B cell (primary cell): ENCODE results near the gene ACOX3. TPM values are rescaled to one million over a fixed set of nuclear protein-coding genes. Genes with fewer than 3 reads are reported as not detected.

Source experiments
- ATAC-seq: fragments of 200-7000 bp; cut with Tn5 transposase; one replicate; pipeline ENCODE4 v1.10.0; 2021; ENCODE audit warnings: low read depth, mild to moderate bottlenecking, moderate number of reproducible peaks, moderate library complexity
- CTCF ChIA-PET: fragments of 350-600 bp; sonication (Branson Sonifier 250); formaldehyde crosslinking; loops from one replicate; lab custom pipeline; 2021; ENCODE audit warnings: antibody characterized with exemption, inconsistent platforms; lab: Charles Lee
- POLR2A ChIA-PET: fragments of 350-600 bp; sonication (Branson Sonifier 250); formaldehyde crosslinking; loops from one replicate; lab custom pipeline; 2021; ENCODE audit warnings: antibody characterized with exemption; lab: Charles Lee
- DNase-seq: peaks from one replicate; pipeline ENCODE4 v3.0.0; 2013
- H2AFZ ChIP-seq: 2 replicates; pipeline ENCODE4 v1.6.1; 2012; ENCODE audit warnings: mild to moderate bottlenecking, low read depth, low read length; ENCODE audit not compliant: insufficient read depth, poor library complexity, severe bottlenecking
- H3K27ac ChIP-seq, 2 donors: 1 replicate in 1 of 2; 2 replicates in 1 of 2; pipeline ENCODE4 v1.5.1; 2012 to 2013; ENCODE audit warnings: low read length in 2 of 2, mild to moderate bottlenecking in 2 of 2, moderate library complexity in 1 of 2
- H3K27me3 ChIP-seq, 4 experiments: fragments of 200-600 bp in 1 of 4; sonication (generic) in 1 of 4; replicated peaks in 1 of 4; 1 replicate in 2 of 4; 2 replicates in 2 of 4; pipeline versions ENCODE4 v1.6.1 to v1.7.0; 2013 to 2016; ENCODE audit warnings: low read length in 3 of 4, mild to moderate bottlenecking in 2 of 4, mixed read lengths in 1 of 4, moderate library complexity in 1 of 4; ENCODE audit not compliant: insufficient read depth in 4 of 4, control insufficient read depth in 3 of 4; ENCODE audit errors: control extremely low read depth in 1 of 4
- H3K36me3 ChIP-seq, 2 experiments: replicated peaks in 1 of 2; 1 replicate in 1 of 2; 2 replicates in 1 of 2; pipeline versions ENCODE4 v1.6.1 to v1.7.1; 2013; ENCODE audit warnings: low read length in 1 of 2; ENCODE audit not compliant: insufficient read depth in 2 of 2, control insufficient read depth in 1 of 2; ENCODE audit errors: control extremely low read depth in 1 of 2, extremely low read depth in 1 of 2
- H3K4me1 ChIP-seq, 2 donors: fragments of 200-600 bp in 1 of 2; sonication (generic) in 1 of 2; 1 replicate in 1 of 2; 2 replicates in 1 of 2; pipeline versions ENCODE4 v1.5.1 to v1.6.1; 2013 to 2017; ENCODE audit warnings: low read length in 2 of 2; ENCODE audit not compliant: control insufficient read depth in 2 of 2, insufficient read depth in 2 of 2
- H3K4me2 ChIP-seq: replicated peaks from 2 replicates; pipeline ENCODE3; 2012; ENCODE audit warnings: mild to moderate bottlenecking, low read depth, low read length; ENCODE audit not compliant: poor library complexity, severe bottlenecking
- H3K4me3 ChIP-seq, 5 experiments: fragments of 200-600 bp in 1 of 5; sonication (generic) in 1 of 5; 1 replicate in 3 of 5; 2 replicates in 2 of 5; pipeline versions ENCODE4 v1.5.1 to v1.7.0; 2011 to 2016; ENCODE audit warnings: low read length in 4 of 5, mild to moderate bottlenecking in 4 of 5, low read depth in 2 of 5, control low read depth in 1 of 5, moderate library complexity in 1 of 5; ENCODE audit not compliant: insufficient read depth in 1 of 5; ENCODE audit errors: control extremely low read depth in 1 of 5, extremely low read depth in 1 of 5
- H3K79me2 ChIP-seq: fragments of 200-600 bp; sonication (generic); one replicate; pipeline ENCODE4 v1.6.0; 2016; ENCODE audit warnings: low read length; ENCODE audit not compliant: control insufficient read depth, insufficient read depth
- H3K9ac ChIP-seq: fragments of 200-600 bp; sonication (generic); 2 replicates; pipeline ENCODE4 v1.6.1; 2017; ENCODE audit warnings: mild to moderate bottlenecking, low read length, moderate library complexity
- H3K9me3 ChIP-seq, 3 donors: one replicate each; pipeline versions ENCODE4 v1.6.1 to v1.7.1; 2013; ENCODE audit warnings: low read length in 2 of 3; ENCODE audit not compliant: control insufficient read depth in 2 of 3, insufficient read depth in 1 of 3; ENCODE audit errors: control extremely low read depth in 1 of 3
- H4K20me1 ChIP-seq: 2 replicates; pipeline ENCODE4 v1.6.0; 2012; ENCODE audit warnings: mild to moderate bottlenecking, low read length; ENCODE audit not compliant: insufficient read depth, control insufficient read depth, poor library complexity, severe bottlenecking
- H3K27ac Mint-ChIP-seq: one replicate; pipeline ENCODE4 v1.8.0; 2021; ENCODE audit warnings: mixed read lengths
- H3K27me3 Mint-ChIP-seq: one replicate; pipeline ENCODE4 v1.8.0; 2021; ENCODE audit warnings: mixed read lengths
- H3K4me1 Mint-ChIP-seq: one replicate; pipeline ENCODE4 v1.8.0; 2021; ENCODE audit warnings: mixed read lengths
- H3K4me3 Mint-ChIP-seq: one replicate; pipeline ENCODE4 v1.8.0; 2021; ENCODE audit warnings: mixed read lengths
- H3K9me3 Mint-ChIP-seq: one replicate; pipeline ENCODE4 v1.8.0; 2022; ENCODE audit warnings: mixed read lengths; ENCODE audit not compliant: insufficient read depth
- EZH2 ChIP-seq: IDR thresholded peaks from 2 replicates; pipeline ENCODE4 v1.6.1; 2012; ENCODE audit warnings: borderline replicate concordance, low read depth, mild to moderate bottlenecking, moderate library complexity, low read length; ENCODE audit not compliant: insufficient read depth, poor library complexity, severe bottlenecking
- WGBS: methylation state at CpG from one replicate; pipeline ENCODE4 v1.1.5; 2013; ENCODE audit warnings: missing lambda C conversion rate; ENCODE audit not compliant: insufficient coverage; 5-methylcytosine and 5-hydroxymethylcytosine counted together
- intact Hi-C: fragments of 100-400 bp; cut with micrococcal nuclease; formaldehyde crosslinking; loops from one replicate; pipeline ENCODE4 v1.10.0; 2022
- polyA plus RNA-seq: library from polyadenylated mRNA; depleted of rRNA; stranded (reverse); fragments of >200 nt; gene quantifications from 2 replicates; pipeline ENCODE4 v1.2.3, GENCODE V29; 2012
- total RNA-seq, 2 donors: library from RNA; stranded (reverse); fragments of 120-200 nt in 1 of 2; gene quantifications; 1 replicate in 1 of 2; 2 replicates in 1 of 2; pipeline versions ENCODE4 v1.2.3 to v1.2.4, GENCODE V29; 2013 to 2022
- TF ChIP-seq, protein P1 (sequence below): fragments of 200-600 bp; IDR thresholded peaks from one replicate; pipeline ENCODE4 v1.8.0; 2022; ENCODE audit warnings: antibody characterized with exemption, mild to moderate bottlenecking

The ACOX3 gene
- total and polyA plus RNA-seq, 2 donors (not counting 1 experiment from before 2014, with no cell fraction given), result 4.6 to 23.1 TPM

DNA sequence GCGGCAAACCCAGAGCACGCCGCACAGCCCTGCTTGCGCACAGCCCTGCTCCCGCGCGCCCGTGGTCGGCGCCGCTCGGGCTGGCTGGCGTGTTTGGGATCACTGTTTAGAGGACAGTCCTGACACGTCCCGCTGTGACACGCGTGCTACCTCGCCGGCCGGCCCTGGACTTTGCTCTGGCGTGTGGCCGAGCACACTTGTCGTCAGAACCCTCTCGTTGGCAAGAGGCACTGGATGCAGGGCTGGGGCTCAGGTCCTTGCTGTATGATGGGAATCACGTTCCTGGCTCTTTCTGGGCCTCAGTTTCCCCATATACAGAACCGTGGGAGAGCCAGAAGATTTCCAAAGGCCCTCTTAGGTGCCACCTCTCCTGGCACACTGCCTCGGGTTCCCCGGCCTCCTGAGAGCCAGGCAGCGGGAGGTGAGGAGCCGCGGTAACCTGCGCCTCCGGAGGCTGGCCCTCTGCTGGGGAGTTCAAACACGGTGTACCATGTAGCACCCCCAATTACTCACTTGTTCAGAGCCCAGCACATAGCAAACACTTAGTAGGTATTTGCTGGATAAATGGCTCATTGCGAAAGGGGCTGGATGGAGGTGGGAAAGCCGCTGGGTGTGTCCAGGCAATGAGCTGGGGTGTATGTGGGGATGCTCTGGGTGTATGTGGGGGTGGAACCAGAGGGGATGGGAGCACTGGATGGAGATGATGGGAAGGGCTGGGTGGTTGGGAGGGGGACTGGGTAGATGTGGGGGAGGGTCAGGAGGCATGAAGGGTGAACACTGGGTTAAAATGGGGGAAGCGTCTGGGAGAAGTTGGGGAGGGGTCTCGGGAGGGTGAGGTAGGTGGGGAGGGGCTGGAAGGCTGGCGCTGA lies 94.3 kb downstream of the ACOX3 start:
- Histone ChIP-seq H3K9ac (no peak overlapping the region), H3K27ac (no peak overlapping the region), H3K27me3 (peaks cover 0 to 3% (median 0%) of the 10 kb centered on the region in 4 experiments), H3K4me1 (no peaks in the 10 kb centered on the region), H2AFZ (no peak overlapping the region), H3K9me3 (no peaks in the 10 kb centered on the region), H3K36me3 (no peaks in the 10 kb centered on the region), H3K4me3 (no peak overlapping the region), H4K20me1 (no peaks in the 10 kb centered on the region), H3K79me2 (no peaks in the 10 kb centered on the region), H3K4me2 (no peak overlapping the region)
- Mint-ChIP-seq H3K4me3 (no peak overlapping the region), H3K27ac (no peak overlapping the region), H3K9me3 (no peaks in the 10 kb centered on the region), H3K27me3 (peaks cover 2% of the 10 kb centered on the region), H3K4me1 (no peaks in the 10 kb centered on the region)
- ATAC-seq, result no peak
- 94% methylated on average over 31 of the region's 39 CpGs for WGBS
- POLR2A ChIA-PET, result no interaction called here
- CTCF ChIA-PET, result no interaction called here
- TF ChIP-seq EZH2, result no peak
- TF ChIP-seq, protein P1, sequence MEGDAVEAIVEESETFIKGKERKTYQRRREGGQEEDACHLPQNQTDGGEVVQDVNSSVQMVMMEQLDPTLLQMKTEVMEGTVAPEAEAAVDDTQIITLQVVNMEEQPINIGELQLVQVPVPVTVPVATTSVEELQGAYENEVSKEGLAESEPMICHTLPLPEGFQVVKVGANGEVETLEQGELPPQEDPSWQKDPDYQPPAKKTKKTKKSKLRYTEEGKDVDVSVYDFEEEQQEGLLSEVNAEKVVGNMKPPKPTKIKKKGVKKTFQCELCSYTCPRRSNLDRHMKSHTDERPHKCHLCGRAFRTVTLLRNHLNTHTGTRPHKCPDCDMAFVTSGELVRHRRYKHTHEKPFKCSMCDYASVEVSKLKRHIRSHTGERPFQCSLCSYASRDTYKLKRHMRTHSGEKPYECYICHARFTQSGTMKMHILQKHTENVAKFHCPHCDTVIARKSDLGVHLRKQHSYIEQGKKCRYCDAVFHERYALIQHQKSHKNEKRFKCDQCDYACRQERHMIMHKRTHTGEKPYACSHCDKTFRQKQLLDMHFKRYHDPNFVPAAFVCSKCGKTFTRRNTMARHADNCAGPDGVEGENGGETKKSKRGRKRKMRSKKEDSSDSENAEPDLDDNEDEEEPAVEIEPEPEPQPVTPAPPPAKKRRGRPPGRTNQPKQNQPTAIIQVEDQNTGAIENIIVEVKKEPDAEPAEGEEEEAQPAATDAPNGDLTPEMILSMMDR, result no peak
- intact Hi-C loops, result no loop called here
- DNase-seq, result no peak
